GM12892 (cell line): Measurements from ENCODE around the gene PRKD2.

Source experiments
- DNase-seq: peaks from one replicate; pipeline ENCODE4 v3.0.0; 2011; ENCODE audit not compliant: insufficient read length
- FAIRE-seq: peaks from 2 replicates; lab custom pipeline; 2011; peaks lifted over from hg19 to GRCh38; lab: Jason Lieb, UNC
- POLR2A ChIP-seq: IDR thresholded peaks from 2 replicates; pipeline ENCODE4 v1.6.1; 2011; ENCODE audit warnings: low read depth, low read length, control low read depth
- POLR2AphosphoS5 ChIP-seq: IDR thresholded peaks from 2 replicates; pipeline ENCODE4 v1.6.1; 2011; ENCODE audit warnings: low read depth, low read length, control low read depth
- TAF1 ChIP-seq: IDR thresholded peaks from 2 replicates; pipeline ENCODE4 v1.6.1; 2011; ENCODE audit warnings: low read depth, mild to moderate bottlenecking, control low read depth, low read length, borderline replicate concordance

The PRKD2 gene

GRCh38 chr19:46646402-46646801 lies 70.5 kb downstream of the PRKD2 start:
- FAIRE-seq (no peak), DNase-seq (no peak)
- TF ChIP-seq TAF1, result no peak
- no peak for TF ChIP-seq POLR2AphosphoS5
- no peak for TF ChIP-seq POLR2A

- FAIRE-seq, result no peak
- no peak for TF ChIP-seq TAF1
- no peak for TF ChIP-seq POLR2A
- TF ChIP-seq POLR2AphosphoS5, result no peak
- DNase-seq, result no peak
These were observed 72.2 kb downstream of the PRKD2 start for GRCh38 chr19:46644720-46645119.

- FAIRE-seq (no peak), DNase-seq (no peak)
- TF ChIP-seq TAF1 (no peak), POLR2A (no peak), POLR2AphosphoS5 (no peak)
These were observed 76.3 kb downstream of the PRKD2 start for GRCh38 chr19:46640656-46641055.

- peak; percentile 88 for FAIRE-seq
- TF ChIP-seq POLR2AphosphoS5 (no peak), POLR2A (no peak), TAF1 (no peak)
- no peak for DNase-seq
These were observed 77.3 kb downstream of the PRKD2 start for GRCh38 chr19:46639358-46640182.

GRCh38 chr19:46637224-46637623 lies 79.7 kb downstream of the PRKD2 start:
- FAIRE-seq, result no peak
- TF ChIP-seq POLR2AphosphoS5 (no peak), POLR2A (no peak), TAF1 (no peak)
- no peak for DNase-seq

GRCh38 chr19:46635920-46636761 lies 80.8 kb downstream of the PRKD2 start, which contains the start of gene GNG8:
Gene GNG8 (minus strand): TSS chr19:46636202. CDS start chr19:46634682, 1,520 bp downstream.
- no peak for TF ChIP-seq POLR2AphosphoS5
- TF ChIP-seq TAF1, result no peak
- no peak for TF ChIP-seq POLR2A
- FAIRE-seq, result peak; percentile 40

GRCh38 chr19:46634656-46635218 lies 82.2 kb downstream of the PRKD2 start:
- TF ChIP-seq POLR2AphosphoS5 (no peak), POLR2A (no peak), TAF1 (no peak)
- FAIRE-seq, result no peak
- no peak for DNase-seq

More at GRCh38 chr19:46635920-46636761, 80.8 kb downstream of the PRKD2 start, which contains the start of gene GNG8:
- no peak for DNase-seq

GRCh38 chr19:46634045-46634655 lies 82.8 kb downstream of the PRKD2 start:
- peak; percentile 99 for FAIRE-seq
- TF ChIP-seq TAF1 (no peak), POLR2AphosphoS5 (no peak), POLR2A (no peak)
- DNase-seq, result peak; percentile 88

GRCh38 chr19:46633130-46633529 lies 83.8 kb downstream of the PRKD2 start:
- FAIRE-seq (no peak), DNase-seq (no peak)
- TF ChIP-seq TAF1 (no peak), POLR2A (no peak), POLR2AphosphoS5 (no peak)

- DNase-seq (no peak), FAIRE-seq (no peak)
- TF ChIP-seq POLR2A (no peak), TAF1 (no peak), POLR2AphosphoS5 (no peak)
These were observed 85.4 kb downstream of the PRKD2 start for GRCh38 chr19:46631481-46631880.

GRCh38 chr19:46630586-46631205 lies 86.2 kb downstream of the PRKD2 start:
- TF ChIP-seq TAF1 (no peak), POLR2AphosphoS5 (no peak), POLR2A (no peak)
- no peak for FAIRE-seq
- no peak for DNase-seq
